LHCN-M2 (cell line): ENCODE measurements around the gene SCRN1. TPM values are rescaled to one million over a fixed set of nuclear protein-coding genes. Genes with fewer than 3 reads are reported as not detected.
"Not testable (repeated sequence)": the region's sequence is repeated elsewhere in the genome, so short reads cannot be mapped to it uniquely, and the experiment has no call there.

ENCODE experiments used
- DNase-seq: peaks from one replicate; pipeline ENCODE4 v3.0.0-alpha.2; 2012; ENCODE audit warnings: low read depth
- total RNA-seq: library from RNA; depleted of rRNA; stranded (reverse); fragments of >200 nt; gene quantifications from 2 replicates; pipeline ENCODE4 v1.2.3, GENCODE V29; 2014

Gene SCRN1
- total RNA-seq, 1 experiment from 2014 or later, result 157 TPM

GRCh38 chr7:29892231-29892630 is 97.4 kb downstream of the SCRN1 start:
- no peak for DNase-seq

GRCh38 chr7:29891766-29892165 is 97.8 kb downstream of the SCRN1 start:
- DNase-seq, result no peak

- DNase-seq, result not testable (repeated sequence)
These were observed 98.8 kb downstream of the SCRN1 start for GRCh38 chr7:29890786-29891185.

- no peak for DNase-seq
These were observed 99.3 kb downstream of the SCRN1 start for GRCh38 chr7:29890251-29890650.

GRCh38 chr7:29889288-29889687 is 100.3 kb downstream of the SCRN1 start:
- DNase-seq, result no peak

- DNase-seq, result no peak
These were observed 101.6 kb downstream of the SCRN1 start for GRCh38 chr7:29888006-29888405.

GRCh38 chr7:29886827-29887226 is 102.8 kb downstream of the SCRN1 start:
- no peak for DNase-seq

- DNase-seq, result no peak
These were observed 104.0 kb downstream of the SCRN1 start for GRCh38 chr7:29885626-29886025.

- no peak for DNase-seq
These were observed 105.0 kb downstream of the SCRN1 start for GRCh38 chr7:29884399-29885272.

- DNase-seq, result no peak
These were observed 105.9 kb downstream of the SCRN1 start for GRCh38 chr7:29883462-29884398.

GRCh38 chr7:29882481-29882880 is 107.1 kb downstream of the SCRN1 start:
- no peak for DNase-seq

GRCh38 chr7:29881724-29882123 is 107.9 kb downstream of the SCRN1 start:
- DNase-seq, result no peak

- DNase-seq, result peak; percentile 65
These were observed 110.0 kb downstream of the SCRN1 start for GRCh38 chr7:29879609-29880008.

- peak; percentile 52 for DNase-seq
These were observed 111.4 kb downstream of the SCRN1 start for GRCh38 chr7:29878081-29878688.

GRCh38 chr7:29877196-29877595 is 112.4 kb downstream of the SCRN1 start:
- peak; percentile 36 for DNase-seq

- DNase-seq, result no peak
These were observed 113.9 kb downstream of the SCRN1 start for GRCh38 chr7:29875741-29876140.

GRCh38 chr7:29873644-29874294 is 115.8 kb downstream of the SCRN1 start:
- no peak for DNase-seq

- peak; percentile 43 for DNase-seq
These were observed 117.7 kb downstream of the SCRN1 start for GRCh38 chr7:29871787-29872398.
